IMR-90 (cell line): ENCODE data around the gene FNIP1. TPM values are rescaled to one million over a fixed set of nuclear protein-coding genes. Genes with fewer than 3 reads are reported as not detected.

ENCODE experiments used
- ATAC-seq: fragments of 200-7000 bp; cut with Tn5 transposase; 2 replicates; pipeline ENCODE4 v1.9.1; 2020; ENCODE audit warnings: low read depth, mild to moderate bottlenecking, moderate library complexity
- BruUV-seq: library from RNA; stranded (reverse); fragments of 400-500 nt; replicated peaks from 2 replicates; lab custom pipeline; 2021; lab: Mats Ljungman, UMichigan
- CTCF ChIA-PET: fragments of 300-600 bp; formaldehyde crosslinking; extraction: SDS; loops from one replicate; lab custom pipeline; 2021; ENCODE audit warnings: antibody characterized with exemption; lab: Yijun Ruan, JAX
- POLR2A ChIA-PET: fragments of 300-600 bp; sonication (Branson Sonifier 250); formaldehyde crosslinking; loops from one replicate; lab custom pipeline; 2022; ENCODE audit warnings: antibody characterized with exemption; ENCODE audit not compliant: unreplicated experiment; lab: Charles Lee
- DNase-seq: peaks from one replicate; pipeline ENCODE4 v3.0.0; 2013
- H2AFZ ChIP-seq: replicated peaks from 2 replicates; pipeline ENCODE3; 2013; ENCODE audit warnings: low read length, mild to moderate bottlenecking; ENCODE audit not compliant: poor library complexity
- H2AK5ac ChIP-seq: 2 replicates; pipeline ENCODE4 v1.6.1; 2013; ENCODE audit warnings: low read depth, low read length, inconsistent platforms
- H2AK9ac ChIP-seq: replicated peaks from 2 replicates; pipeline ENCODE3; 2013; ENCODE audit warnings: mild to moderate bottlenecking, low read depth, low read length, moderate library complexity; ENCODE audit not compliant: poor library complexity
- H2BK120ac ChIP-seq: 2 replicates; pipeline ENCODE4 v1.6.1; 2013; ENCODE audit warnings: low read depth, low read length, inconsistent platforms
- H2BK15ac ChIP-seq: 3 replicates; pipeline ENCODE4 v1.6.1; 2013; ENCODE audit warnings: low read depth, low read length, inconsistent platforms
- H2BK20ac ChIP-seq: 2 replicates; pipeline ENCODE4 v1.6.1; 2013; ENCODE audit warnings: low read depth, mild to moderate bottlenecking, inconsistent platforms, low read length, moderate library complexity
- H2BK5ac ChIP-seq: 2 replicates; pipeline ENCODE4 v1.6.1; 2013; ENCODE audit warnings: mild to moderate bottlenecking, low read depth, low read length, inconsistent platforms; ENCODE audit not compliant: poor library complexity, severe bottlenecking
- H3K14ac ChIP-seq: replicated peaks from 2 replicates; pipeline ENCODE4 v1.6.1; 2013; ENCODE audit warnings: low read depth, low read length, inconsistent platforms
- H3K18ac ChIP-seq: 2 replicates; pipeline ENCODE4 v1.6.1; 2013; ENCODE audit warnings: low read depth, low read length, control low read depth
- H3K23ac ChIP-seq: 2 replicates; pipeline ENCODE4 v1.6.1; 2013; ENCODE audit warnings: low read depth, low read length, inconsistent platforms
- H3K27ac ChIP-seq: 2 replicates; pipeline ENCODE4 v1.5.1; 2013; ENCODE audit warnings: mild to moderate bottlenecking, control low read depth, low read length; ENCODE audit not compliant: insufficient read depth
- H3K27me3 ChIP-seq: 2 replicates; pipeline ENCODE4 v1.6.1; 2013; ENCODE audit warnings: low read length; ENCODE audit not compliant: control insufficient read depth, insufficient read depth
- H3K36me3 ChIP-seq: 2 replicates; pipeline ENCODE4 v1.6.1; 2013; ENCODE audit warnings: low read length, mixed read lengths; ENCODE audit not compliant: control insufficient read depth, insufficient read depth
- H3K4ac ChIP-seq: 2 replicates; pipeline ENCODE4 v1.6.1; 2013; ENCODE audit warnings: low read depth, low read length, inconsistent platforms
- H3K4me1 ChIP-seq: 2 replicates; pipeline ENCODE4 v1.6.1; 2013; ENCODE audit warnings: low read length, mixed read lengths; ENCODE audit not compliant: control insufficient read depth, insufficient read depth
- H3K4me2 ChIP-seq: 2 replicates; pipeline ENCODE4 v1.6.1; 2013; ENCODE audit warnings: low read depth, mild to moderate bottlenecking, control low read depth, low read length, moderate library complexity
- H3K4me3 ChIP-seq: 2 replicates; pipeline ENCODE4 v1.5.1; 2013; ENCODE audit warnings: low read depth, mild to moderate bottlenecking, control low read depth, low read length, moderate library complexity; ENCODE audit not compliant: insufficient read depth
- H3K56ac ChIP-seq: 2 replicates; pipeline ENCODE4 v1.6.1; 2013; ENCODE audit warnings: low read length, inconsistent platforms; ENCODE audit not compliant: insufficient read depth; ENCODE audit errors: extremely low read depth
- H3K79me1 ChIP-seq, 2 experiments: 2 replicates each; pipeline ENCODE4 v1.6.1; 2013; ENCODE audit warnings: low read length in 2 of 2, inconsistent platforms in 1 of 2, low read depth in 1 of 2
- H3K9ac ChIP-seq: 2 replicates; pipeline ENCODE4 v1.6.1; 2013; ENCODE audit warnings: low read depth, low read length, control low read depth
- H3K9me1 ChIP-seq: 2 replicates; pipeline ENCODE4 v1.6.1; 2013; ENCODE audit warnings: low read length, inconsistent platforms; ENCODE audit not compliant: insufficient read depth
- H3K9me3 ChIP-seq: 2 replicates; pipeline ENCODE4 v1.6.1; 2013; ENCODE audit warnings: low read length; ENCODE audit not compliant: control insufficient read depth, insufficient read depth
- H4K20me1 ChIP-seq: 2 replicates; pipeline ENCODE4 v1.6.1; 2013; ENCODE audit warnings: low read length, inconsistent platforms; ENCODE audit not compliant: insufficient read depth
- H4K5ac ChIP-seq: 2 replicates; pipeline ENCODE4 v1.6.1; 2013; ENCODE audit warnings: mild to moderate bottlenecking, low read depth, low read length, control low read depth
- H4K8ac ChIP-seq, 2 experiments: 2 replicates each; pipeline ENCODE4 v1.6.1; 2013; ENCODE audit warnings: low read depth in 2 of 2, low read length in 2 of 2, control low read depth in 1 of 2, inconsistent platforms in 1 of 2
- H4K91ac ChIP-seq: 2 replicates; pipeline ENCODE4 v1.6.1; 2013; ENCODE audit warnings: low read depth, low read length, inconsistent platforms; ENCODE audit not compliant: insufficient read depth
- CEBPB ChIP-seq: IDR thresholded peaks from 2 replicates; pipeline ENCODE4 v1.6.1; 2012; ENCODE audit warnings: low read depth, low read length, improper control_type of control experiment
- POLR2A ChIP-seq: IDR thresholded peaks from 2 replicates; pipeline ENCODE4 v1.6.1; 2012; ENCODE audit warnings: mild to moderate bottlenecking, low read depth, low read length
- WGBS, 2 experiments: methylation state at CpG; one replicate each; pipeline versions ENCODE4 v1.1.5 to v1.1.7; 2013; ENCODE audit warnings: missing lambda C conversion rate in 2 of 2; ENCODE audit not compliant: insufficient read length in 1 of 2; ENCODE audit errors: extremely low coverage in 2 of 2; 5-methylcytosine and 5-hydroxymethylcytosine counted together
- dilution Hi-C: fragments of 300-500 bp; cut with HindIII; formaldehyde crosslinking; loops from one replicate; pipeline ENCODE4 v1.14.3; 2018; ENCODE audit warnings: low sequenced_read_pairs; ENCODE audit not compliant: unreplicated experiment
- in situ Hi-C: fragments of 300-500 bp; cut with MboI; formaldehyde crosslinking; loops from 3 replicates; pipeline ENCODE4 v1.14.3; 2019; ENCODE audit warnings: low sequenced_read_pairs, inconsistent platforms, mixed read lengths
- intact Hi-C: fragments of 100-400 bp; cut with micrococcal nuclease; formaldehyde crosslinking; loops from 2 replicates; pipeline ENCODE4 v1.10.0; 2022
- polyA plus RNA-seq, 3 experiments: library from polyadenylated mRNA; depleted of rRNA; stranded (reverse); fragments of >200 nt; gene quantifications; 2 replicates each; pipeline ENCODE4 v1.2.3, GENCODE V29; 2012; ENCODE audit warnings: low replicate concordance in 1 of 3
- total RNA-seq: library from RNA; depleted of rRNA; stranded (reverse); fragments of >200 nt; gene quantifications from 2 replicates; pipeline ENCODE4 v1.2.3, GENCODE V29; 2012

Gene FNIP1
- total and polyA plus RNA-seq, 2 of the 4 experiments (the other 2 are of a cell fraction): 5.6 to 34.1 TPM

- DNase-seq: no peak
- intact Hi-C loops: no loop called here
These were observed 13.5 kb downstream of the FNIP1 start for GRCh38 chr5:131783357-131783756.

More at GRCh38 chr5:131783357-131783756, 13.5 kb downstream of the FNIP1 start:
- dilution Hi-C loops: no loop called here
- Histone ChIP-seq H4K8ac (no peak overlapping the region), H2AK9ac (no peak overlapping the region), H4K91ac (no peak overlapping the region), H4K5ac (no peak overlapping the region), H3K27me3 (no peaks in the 10 kb centered on the region), H3K4me3 (no peak overlapping the region), H2AFZ (no peak overlapping the region), H4K20me1 (peaks cover 72% of the 10 kb centered on the region), H3K9ac (no peak overlapping the region), H3K9me1 (no peaks in the 10 kb centered on the region; the same call in 1 of the 2 replicates), H3K23ac (no peak overlapping the region), H2AK5ac (no peak overlapping the region), H2BK20ac (no peak overlapping the region), H3K56ac (no peak overlapping the region), H3K18ac (no peak overlapping the region), H3K4me2 (no peak overlapping the region), H3K36me3 (peaks cover 4% of the 10 kb centered on the region; the same call in 1 of the 2 replicates), H2BK5ac (no peak overlapping the region), H2BK120ac (no peak overlapping the region), H3K9me3 (no peaks in the 10 kb centered on the region), H2BK15ac (no peak overlapping the region), H3K4ac (no peak overlapping the region), H3K4me1 (0 out of 2 replicates have a peak, but pooled peaks cover 2% of the 10 kb centered on the region), H3K79me1 (peaks cover 27 to 52% of the 10 kb centered on the region in 2 experiments), H3K27ac (no peak overlapping the region), H3K14ac (no peak overlapping the region)
- ATAC-seq: no peak
- in situ Hi-C loops: no loop called here
- ChIA-PET CTCF (no interaction called here), POLR2A (no interaction called here)
- no TSS peak for BruUV-seq
- TF ChIP-seq POLR2A (no peak), CEBPB (0 out of 2 replicates have a peak, but pooled peaks have one; percentile 11)
- WGBS, 2 experiments: no CpG with 5 or more reads among the region's 1 CpG
